Panc1 (cell line): ENCODE measurements around the gene TGFB3. TPM values are rescaled to one million over a fixed set of nuclear protein-coding genes. Genes with fewer than 3 reads are reported as not detected.
A peak's percentile ranks its signal among the peaks of the same experiment; 100 is the strongest.

Experiments used
- ATAC-seq: fragments of 200-7000 bp; cut with Tn5 transposase; 2 replicates; pipeline ENCODE4 v1.9.1; 2020; ENCODE audit warnings: mild to moderate bottlenecking, moderate library complexity
- Bru-seq: library from RNA; stranded (reverse); fragments of 400-500 nt; gene quantifications from one replicate; lab custom pipeline; 2021; lab: Mats Ljungman, UMichigan
- BruChase-seq, 2 experiments: library from RNA; stranded (reverse); fragments of 400-500 nt; gene quantifications; one replicate each; lab custom pipeline; 2021; lab: Mats Ljungman, UMichigan
- BruUV-seq: library from RNA; stranded (reverse); fragments of 400-500 nt; replicated peaks from 2 replicates; lab custom pipeline; 2021; lab: Mats Ljungman, UMichigan
- CTCF ChIA-PET: fragments of 300-600 bp; sonication (Branson Sonifier 250); formaldehyde crosslinking; loops from one replicate; lab custom pipeline; 2022; ENCODE audit warnings: antibody characterized with exemption; lab: Charles Lee
- POLR2A ChIA-PET: fragments of 300-600 bp; sonication (Branson Sonifier 250); formaldehyde crosslinking; loops from one replicate; lab custom pipeline; 2022; ENCODE audit warnings: antibody characterized with exemption; lab: Charles Lee
- DNase-seq: peaks from one replicate; pipeline ENCODE4 v3.0.0-alpha.2; 2010; ENCODE audit warnings: low read depth, low spot score
- H3K27ac ChIP-seq: 2 replicates; pipeline ENCODE4 v1.5.1; 2011; ENCODE audit warnings: mild to moderate bottlenecking, low read length, inconsistent platforms
- H3K27me3 ChIP-seq: fragments of 200-500 bp; sonication (Bioruptor generic); 2 replicates; pipeline ENCODE4 v1.6.0; 2014; ENCODE audit warnings: low read length, inconsistent platforms; ENCODE audit not compliant: control insufficient read depth, insufficient read depth
- H3K36me3 ChIP-seq: fragments of 200-500 bp; sonication (Bioruptor generic); 2 replicates; pipeline ENCODE4 v1.5.1; 2014; ENCODE audit warnings: inconsistent platforms, mild to moderate bottlenecking, low read length, moderate library complexity; ENCODE audit not compliant: control insufficient read depth, insufficient read depth
- H3K4me1 ChIP-seq: 2 replicates; pipeline ENCODE4 v1.5.1; 2011; ENCODE audit warnings: inconsistent platforms, mild to moderate bottlenecking, low read length, moderate library complexity; ENCODE audit not compliant: control insufficient read depth, insufficient read depth
- H3K4me3 ChIP-seq, 2 experiments: 2 replicates each; pipeline ENCODE4 v1.5.1; 2011 to 2012; ENCODE audit warnings: low read depth in 2 of 2, low read length in 2 of 2, mild to moderate bottlenecking in 2 of 2, inconsistent platforms in 1 of 2, moderate library complexity in 1 of 2
- H3K9me3 ChIP-seq: fragments of 200-500 bp; sonication (Bioruptor generic); 2 replicates; pipeline ENCODE4 v1.5.1; 2014; ENCODE audit warnings: low read depth, mild to moderate bottlenecking, inconsistent platforms, low read length, moderate library complexity; ENCODE audit not compliant: control insufficient read depth, insufficient read depth
- CTCF ChIP-seq: fragments of 450-650 bp; IDR thresholded peaks from 2 replicates; pipeline ENCODE4 v1.5.1; 2017; ENCODE audit warnings: mild to moderate bottlenecking
- POLR2AphosphoS5 ChIP-seq: IDR thresholded peaks from 2 replicates; pipeline ENCODE4 v1.6.1; 2012; ENCODE audit warnings: mild to moderate bottlenecking, low read depth, low read length, moderate library complexity
- REST ChIP-seq, 2 experiments: IDR thresholded peaks; 2 replicates each; pipeline ENCODE4 v1.6.1; 2011 to 2012; ENCODE audit warnings: low read depth in 2 of 2, control low read depth in 1 of 2, low read length in 1 of 2, mild to moderate bottlenecking in 1 of 2, moderate library complexity in 1 of 2; ENCODE audit not compliant: insufficient read depth in 1 of 2
- SIN3A ChIP-seq: IDR thresholded peaks from 2 replicates; pipeline ENCODE4 v1.6.1; 2012; ENCODE audit warnings: low read depth, mild to moderate bottlenecking, low read length, moderate library complexity, borderline replicate concordance; ENCODE audit not compliant: insufficient read depth
- TCF7L2 ChIP-seq: IDR thresholded peaks from 2 replicates; pipeline ENCODE4 v1.6.1; 2011; ENCODE audit warnings: mild to moderate bottlenecking, low read depth, low read length, inconsistent platforms
- in situ Hi-C: cut with HindIII; loops from 2 replicates; pipeline ENCODE4 v1.10.0; 2016; ENCODE audit warnings: low sequenced_read_pairs, low pct_unique_long_range_greater_than_20kb
- intact Hi-C: fragments of 100-400 bp; cut with micrococcal nuclease; formaldehyde crosslinking; loops from one replicate; pipeline ENCODE4 v1.10.0; 2022; ENCODE audit not compliant: unreplicated experiment
- long read RNA-seq: library from polyadenylated mRNA; unstranded; transcript quantifications from one replicate; pipeline ENCODE4 v2.0.0, GENCODE V29; 2021; ENCODE audit not compliant: unreplicated experiment
- polyA plus RNA-seq: library from polyadenylated mRNA; unstranded; fragments of >200 nt; gene quantifications from one replicate; pipeline ENCODE4 v1.2.1, GENCODE V29; 2012; ENCODE audit warnings: missing spikeins; ENCODE audit not compliant: insufficient read length
- total RNA-seq: library from RNA; stranded (reverse); gene quantifications from one replicate; pipeline ENCODE4 v1.2.1, GENCODE V29; 2021; ENCODE audit not compliant: unreplicated experiment

Gene TGFB3
- total RNA-seq (9.6 TPM), Bru-seq, nascent RNA (percentile 41 among the genes with signal in this experiment), BruChase-seq, experiment 1, labeled RNA remaining after a 2-hour chase (percentile 45 among the genes with signal in this experiment), BruChase-seq, experiment 2, labeled RNA remaining after a 6-hour chase (percentile 52 among the genes with signal in this experiment)
- polyA plus RNA-seq: 4.9 TPM
- long read RNA-seq, transcript TGFB3-201 (7 exons, 2,522 nt): major isoform, 6 of 11 reads
- long read RNA-seq, partial matches to known transcripts: 0 of 11 reads
- long read RNA-seq, other reads (novel, unspliced or antisense): 5 of 11 reads

DNA sequence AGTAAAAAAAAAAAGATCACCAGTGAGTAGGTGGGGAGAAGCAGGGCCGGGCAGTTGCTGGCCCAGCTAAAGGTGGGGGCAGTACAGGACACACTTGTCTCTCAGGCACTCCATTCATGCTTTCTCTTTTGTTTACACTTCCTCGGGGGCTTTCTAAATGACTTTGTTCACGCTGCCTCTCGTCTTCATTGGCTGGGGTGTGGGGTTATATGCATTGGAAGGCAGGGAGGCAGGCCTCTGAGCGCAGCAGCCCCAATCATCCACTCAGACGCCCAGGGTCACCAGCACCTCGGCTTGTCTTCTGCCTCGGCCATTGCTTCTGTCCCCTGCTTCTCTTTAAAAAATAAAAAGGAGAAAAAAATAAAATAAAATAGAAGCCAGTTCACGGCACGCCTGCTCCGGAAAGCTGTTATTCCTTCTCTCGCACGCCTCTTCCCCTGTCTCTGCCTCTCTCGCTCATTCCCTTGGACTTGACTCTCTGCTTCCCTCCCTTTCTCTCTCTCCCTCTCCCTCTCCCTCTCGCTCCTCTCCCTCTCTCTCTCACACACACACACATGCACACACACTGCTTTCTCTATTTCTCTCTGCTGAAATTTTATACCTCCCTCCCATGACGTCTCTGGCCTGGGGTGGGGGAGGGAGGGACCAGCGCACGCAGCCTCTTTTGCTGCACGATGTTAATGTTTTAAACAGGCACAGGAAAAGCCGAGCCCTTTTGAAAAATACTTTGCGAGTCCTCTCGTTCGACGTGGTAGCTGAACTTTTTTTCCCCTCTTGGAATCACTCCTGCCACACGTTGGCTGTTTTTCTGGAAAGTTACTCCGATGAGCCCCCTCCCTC is at the start of gene TGFB3:
Gene TGFB3 (minus strand): TSS at position 570 of the 840 bp plus-strand sequence. CDS start 1,102 bp downstream, outside the sequence.
- H3K4me3 ChIP-seq: peak within 1 kb of the TSS; percentile 64
- H3K27ac ChIP-seq: peak within 1 kb of the TSS; percentile 31
- H3K4me1 ChIP-seq: peaks cover 19% of the 10 kb centered on the region
- in situ Hi-C loops (no loop called here), intact Hi-C loops (loop anchor here (5.0 kb wide), 1 partner anchor 74 kb away; no protein-coding TSS in a partner anchor)
- TSS peak; percentile 92 for BruUV-seq
- H3K27me3 ChIP-seq: no peaks in the 10 kb centered on the region
- CTCF ChIA-PET: interaction anchor here (0.5 to 2.7 kb wide), 3 partner anchors 60 to 272 kb away, joined by 3 to 54 read pairs (median 4); no protein-coding TSS in a partner anchor
- POLR2A ChIA-PET: interaction anchor here (0.7 kb wide), 1 partner anchor 556 kb away, joined by 3 read pairs; no protein-coding TSS in a partner anchor
- TF ChIP-seq POLR2AphosphoS5 (no peak), REST (IDR thresholded peaks at IDR 0.05; ENCODE audit: insufficient read depth in 1 of 2, low read depth in 2 of 2, low read length in 1 of 2) (no peak), CTCF (no peak), SIN3A (no peak), TCF7L2 (no peak)
- no peaks in the 10 kb centered on the region; the same call in 1 of the 2 replicates for H3K36me3 ChIP-seq
- peak; percentile 23 for ATAC-seq
- DNase-seq: no peak
- H3K9me3 ChIP-seq: no peaks in the 10 kb centered on the region

DNA sequence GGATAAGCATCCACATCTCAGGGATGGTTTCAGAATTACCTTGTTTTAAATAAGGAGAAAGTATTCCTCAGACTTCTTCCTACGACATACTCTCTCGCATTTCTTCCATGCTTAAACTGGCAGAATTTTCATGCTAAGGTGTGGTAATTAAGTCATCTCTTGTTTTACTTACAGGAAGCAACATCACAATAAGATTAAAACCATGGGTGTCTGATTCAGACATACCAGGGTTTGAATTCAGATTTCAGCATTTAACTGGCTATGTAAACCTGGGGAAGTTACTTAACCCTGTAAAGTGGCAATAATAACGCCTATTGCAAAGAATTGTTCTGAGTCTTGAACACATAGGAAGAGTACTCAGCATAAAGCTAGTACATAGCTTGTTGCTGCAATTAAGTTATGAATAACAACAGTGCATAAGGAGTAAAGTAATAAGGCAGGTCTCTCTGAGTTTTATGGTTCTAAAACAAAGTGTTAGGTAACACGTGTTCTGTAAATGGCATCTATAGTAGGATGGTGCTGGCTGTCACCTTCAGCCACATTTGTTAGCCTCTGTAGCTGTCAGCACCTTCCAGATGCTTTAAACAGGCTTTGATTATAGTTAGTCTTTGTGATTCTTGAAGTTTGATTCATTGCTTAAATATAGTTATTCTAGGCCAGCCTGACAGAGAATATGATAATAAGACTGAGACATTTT is 42.6 kb upstream of the TGFB3 start:
- Histone ChIP-seq H3K27ac (no peak overlapping the region), H3K4me1 (no peaks in the 10 kb centered on the region), H3K27me3 (no peaks in the 10 kb centered on the region), H3K9me3 (0 out of 2 replicates have a peak, but pooled peaks cover 2% of the 10 kb centered on the region), H3K4me3 (no peak overlapping the region), H3K36me3 (no peaks in the 10 kb centered on the region)
- in situ Hi-C loops (no loop called here), intact Hi-C loops (no loop called here)
- CTCF ChIA-PET: no interaction called here
- ATAC-seq (no peak), DNase-seq (no peak)
- TF ChIP-seq POLR2AphosphoS5: no peak
- TF ChIP-seq SIN3A: no peak
- TF ChIP-seq TCF7L2: no peak
- no peak for TF ChIP-seq CTCF
- POLR2A ChIA-PET: no interaction called here
- BruUV-seq: no TSS peak
